ENCODE measurements around the gene ACBD6.

ACBD6 gene

GRCh38 chr1:180267761-180268555 is 234.4 kb downstream of the ACBD6 start:
- DNase-seq: no peak

DNA sequence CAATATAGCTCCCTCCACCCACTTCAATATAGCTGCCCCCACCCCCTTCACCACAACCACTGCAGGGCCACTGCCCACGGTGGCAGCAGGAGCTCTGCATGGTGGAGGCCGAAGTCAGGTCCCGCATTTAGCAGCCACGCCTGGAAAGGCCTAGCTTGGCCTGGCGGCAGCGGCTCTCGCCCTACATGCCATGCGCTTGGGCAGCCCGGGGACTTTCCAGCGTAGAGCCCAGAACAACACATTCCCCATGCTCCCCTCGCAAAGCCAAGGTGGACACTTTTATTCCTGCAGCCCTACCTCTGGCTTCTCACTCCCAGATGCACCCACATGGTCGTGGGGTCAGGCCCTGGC is 235.2 kb downstream of the ACBD6 start:
- no peak for DNase-seq

DNA sequence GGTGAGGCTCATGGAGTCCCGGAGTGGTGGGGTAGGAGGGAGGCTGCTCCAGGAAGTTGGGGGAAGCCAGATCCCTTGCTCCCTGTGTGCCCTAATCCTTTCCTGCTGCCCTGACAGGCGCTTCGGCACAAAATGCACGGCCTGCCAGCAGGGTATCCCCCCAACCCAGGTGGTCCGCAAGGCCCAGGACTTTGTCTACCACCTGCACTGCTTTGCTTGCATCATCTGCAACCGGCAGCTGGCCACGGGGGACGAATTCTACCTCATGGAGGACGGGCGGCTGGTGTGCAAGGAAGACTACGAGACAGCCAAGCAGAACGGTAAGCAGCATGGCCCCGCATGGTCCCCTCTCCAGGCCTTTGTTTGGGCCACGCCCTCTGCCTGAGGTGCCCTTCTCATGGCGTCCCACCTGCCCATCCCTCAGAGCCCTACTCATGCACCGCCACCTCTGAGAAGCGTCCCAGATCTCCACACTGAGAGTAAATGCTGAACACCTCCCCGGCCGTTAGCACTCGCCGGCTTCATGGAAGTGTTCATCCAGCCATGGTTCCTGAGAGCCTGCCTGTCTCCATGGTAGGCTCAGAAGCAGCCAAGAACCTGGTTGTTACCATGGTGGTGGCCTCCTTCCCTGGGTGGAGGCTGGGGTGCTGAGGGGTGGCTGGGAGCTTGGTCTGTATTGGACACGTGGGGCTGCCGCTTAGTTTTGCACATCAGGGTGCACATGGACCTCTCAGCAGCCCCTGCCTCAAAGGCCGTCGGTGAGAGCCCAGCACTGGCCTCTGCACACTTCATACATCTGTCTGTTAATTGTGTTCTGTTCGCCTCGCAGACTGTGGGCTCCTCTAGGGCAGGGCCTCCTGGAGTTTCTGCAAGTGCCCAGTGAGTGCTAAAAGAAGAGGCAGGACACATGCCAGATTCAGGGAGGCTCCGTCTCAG is 235.8 kb downstream of the ACBD6 start:
- no peak for DNase-seq

- no peak for DNase-seq
These were observed 236.5 kb downstream of the ACBD6 start for GRCh38 chr1:180265871-180266270.

DNA sequence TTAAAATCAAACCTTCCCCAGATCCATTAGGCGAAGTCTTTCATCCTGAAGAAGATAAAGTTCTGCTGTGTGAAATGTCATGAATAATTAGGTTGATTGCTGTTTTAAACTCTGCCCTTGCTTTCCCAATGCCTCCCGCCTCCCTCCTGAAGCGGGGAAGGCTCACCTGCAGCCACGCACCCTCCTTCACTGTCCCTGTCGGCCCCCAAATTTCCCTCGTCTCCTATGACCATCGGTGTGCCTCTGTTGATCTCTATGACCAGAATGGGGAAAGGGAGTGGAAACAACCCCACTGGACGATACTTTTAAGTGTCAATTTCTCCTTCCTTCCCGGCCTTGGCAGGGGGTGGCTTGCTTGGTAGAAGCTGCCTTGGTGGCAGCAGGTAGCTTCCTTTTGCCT is 237.2 kb downstream of the ACBD6 start:
- no peak for DNase-seq

- DNase-seq: no peak
These were observed 237.8 kb downstream of the ACBD6 start for GRCh38 chr1:180264595-180264994.

DNA sequence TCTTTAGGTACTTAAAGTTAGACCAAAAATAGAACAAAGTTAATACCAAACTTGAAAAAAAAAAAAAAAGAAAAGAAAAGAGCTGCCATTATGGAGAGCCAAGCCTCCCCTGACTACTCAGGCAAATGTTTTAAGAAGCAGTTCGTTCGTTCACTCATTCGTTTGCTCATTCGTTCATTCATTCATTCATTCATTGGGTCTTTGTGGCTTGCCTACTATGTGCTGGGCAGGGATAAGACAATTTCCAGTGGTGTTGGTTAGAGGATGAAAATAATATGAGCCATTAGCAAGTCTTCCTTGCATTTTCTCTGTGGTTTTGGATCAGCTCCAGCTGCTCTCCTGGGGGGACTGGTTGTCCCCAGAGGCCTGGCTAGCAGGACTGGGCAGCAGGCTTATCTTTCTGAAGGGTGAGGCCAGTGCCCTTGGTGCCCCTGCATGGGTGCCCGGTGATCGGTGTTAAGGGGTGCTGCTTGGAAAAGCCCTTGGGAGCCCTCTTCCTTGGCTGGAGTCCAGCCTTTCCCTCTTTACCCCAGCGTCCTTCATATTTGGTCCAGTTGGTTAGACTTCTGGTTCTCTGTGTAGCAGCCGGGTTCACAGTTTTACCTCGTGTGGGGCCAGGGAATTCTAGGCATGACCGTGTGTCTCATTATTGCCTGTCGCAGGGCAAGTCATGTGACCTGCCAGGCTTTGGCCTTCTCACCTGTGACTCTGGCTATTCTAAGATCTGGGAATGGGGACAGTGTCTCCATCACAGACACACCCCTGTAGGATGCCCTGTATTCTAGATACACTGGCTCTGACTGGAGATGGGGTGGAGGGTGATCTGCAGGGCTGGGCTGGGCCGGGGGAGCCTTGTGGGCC is 239.5 kb downstream of the ACBD6 start:
- DNase-seq: no peak

- no peak for DNase-seq
These were observed 240.7 kb downstream of the ACBD6 start for GRCh38 chr1:180261524-180262155.

DNA sequence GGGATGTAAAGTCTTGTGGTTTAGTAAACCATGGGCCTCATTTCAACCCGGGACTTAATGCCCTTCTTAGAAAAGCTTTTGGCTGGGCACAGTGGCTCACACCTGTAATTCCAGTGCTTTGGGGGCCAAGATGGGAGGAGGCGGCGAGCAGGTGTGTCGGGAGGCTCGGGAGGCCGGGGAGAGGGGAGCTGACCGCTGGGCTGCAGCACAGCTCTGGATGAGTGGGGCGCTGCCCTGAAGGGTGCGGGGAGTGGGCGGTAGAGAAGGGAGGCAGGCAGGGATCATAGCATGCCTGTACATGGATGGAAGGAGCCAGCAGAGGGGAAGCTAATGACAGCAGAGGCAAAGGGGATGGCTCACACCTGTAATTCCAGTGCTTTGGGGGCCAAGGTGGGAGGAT is 241.3 kb downstream of the ACBD6 start:
- DNase-seq: no peak

GRCh38 chr1:180260541-180260940 is 241.8 kb downstream of the ACBD6 start:
- no peak for DNase-seq

DNA sequence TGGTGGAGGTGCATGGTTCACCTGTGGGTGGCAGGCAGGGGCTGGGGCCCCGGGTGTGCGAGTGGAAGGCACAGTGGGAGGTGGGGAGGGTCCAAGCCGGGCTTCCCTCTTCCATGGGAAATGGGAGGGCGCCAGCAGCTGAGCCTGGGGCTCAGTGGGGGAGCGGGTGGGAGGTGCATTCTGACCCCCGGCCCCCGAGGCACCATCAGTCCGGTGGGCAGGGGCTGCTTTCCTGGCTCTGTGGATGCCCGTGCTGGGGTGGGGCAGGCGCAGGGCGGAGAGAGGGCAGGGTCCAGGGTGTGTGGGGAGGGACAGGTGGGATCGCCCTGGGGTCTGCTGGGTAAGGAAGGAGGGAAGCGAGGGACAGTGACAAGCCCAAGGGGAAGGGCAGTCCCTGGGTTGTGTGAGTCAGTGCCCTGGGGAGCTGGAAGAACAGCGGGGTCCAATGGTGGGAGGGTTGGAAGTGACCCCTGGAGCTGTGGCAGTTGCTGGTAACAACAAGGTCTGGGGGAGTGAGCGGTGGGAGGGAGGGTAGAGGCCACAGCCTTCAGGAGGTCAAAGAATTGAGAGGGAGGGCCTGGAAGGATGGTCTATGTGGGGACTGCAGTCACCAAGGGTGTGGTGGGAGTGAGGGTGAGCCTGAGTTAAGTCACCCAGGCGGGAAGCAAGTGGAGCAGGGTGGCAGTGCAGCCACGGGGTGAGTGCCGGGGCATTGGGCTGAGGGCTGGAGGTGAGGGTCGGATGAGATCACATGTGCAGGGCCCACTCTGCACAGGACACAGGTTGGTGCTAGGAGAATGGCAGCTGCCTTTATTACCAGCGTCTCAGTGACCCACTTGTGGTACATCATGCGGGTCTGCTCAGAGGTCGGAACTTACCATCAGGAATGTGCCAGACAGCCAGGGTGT is 242.7 kb downstream of the ACBD6 start:
- no peak for DNase-seq

- DNase-seq: no peak
These were observed 243.4 kb downstream of the ACBD6 start for GRCh38 chr1:180258935-180259334.

- no peak for DNase-seq
These were observed 244.1 kb downstream of the ACBD6 start for GRCh38 chr1:180258290-180258689.

- DNase-seq: no peak
These were observed 244.9 kb downstream of the ACBD6 start for GRCh38 chr1:180257486-180257885.

- DNase-seq: no peak
These were observed 245.4 kb downstream of the ACBD6 start for GRCh38 chr1:180257028-180257386.

- no peak for DNase-seq
These were observed 245.9 kb downstream of the ACBD6 start for GRCh38 chr1:180256341-180257027.

DNA sequence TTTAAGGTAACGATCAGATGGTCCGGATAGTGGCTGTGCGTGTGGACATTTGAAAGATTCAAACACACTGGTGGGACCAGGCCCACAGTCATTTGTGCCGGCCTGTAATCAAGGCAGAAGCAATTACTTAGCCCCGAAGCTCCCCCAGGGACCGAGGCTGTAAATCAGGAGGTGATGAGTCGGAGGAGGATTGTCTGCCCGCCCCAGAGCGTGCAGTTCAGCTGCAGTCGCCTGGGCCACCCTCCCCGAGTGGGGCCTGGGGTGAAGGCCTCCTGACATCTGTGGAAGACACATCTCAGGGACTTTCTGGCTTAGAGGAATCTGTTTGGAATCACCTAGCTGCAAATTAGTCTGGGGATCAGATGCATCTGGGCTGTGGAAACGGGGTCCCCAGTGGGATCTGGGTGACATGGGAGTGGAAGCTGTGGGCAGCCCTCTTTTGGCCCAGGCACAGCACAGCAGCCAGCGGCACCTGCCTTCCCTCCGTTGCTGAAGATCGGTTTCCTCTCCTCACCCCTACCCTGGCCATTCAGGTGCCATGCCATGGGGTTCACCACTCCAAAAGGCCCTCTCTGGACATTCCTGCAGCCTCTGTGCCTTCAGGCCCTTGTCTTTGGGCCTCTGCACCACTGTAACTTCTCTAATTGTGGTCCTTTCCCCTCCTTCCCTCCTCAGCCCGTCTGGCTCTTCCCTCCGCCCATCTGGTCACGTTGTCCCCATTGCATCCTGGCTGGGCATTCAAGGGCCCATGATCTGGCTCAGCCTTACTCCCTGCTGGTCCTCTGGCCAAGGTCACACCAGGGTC is 246.6 kb downstream of the ACBD6 start:
- no peak for DNase-seq

DNA sequence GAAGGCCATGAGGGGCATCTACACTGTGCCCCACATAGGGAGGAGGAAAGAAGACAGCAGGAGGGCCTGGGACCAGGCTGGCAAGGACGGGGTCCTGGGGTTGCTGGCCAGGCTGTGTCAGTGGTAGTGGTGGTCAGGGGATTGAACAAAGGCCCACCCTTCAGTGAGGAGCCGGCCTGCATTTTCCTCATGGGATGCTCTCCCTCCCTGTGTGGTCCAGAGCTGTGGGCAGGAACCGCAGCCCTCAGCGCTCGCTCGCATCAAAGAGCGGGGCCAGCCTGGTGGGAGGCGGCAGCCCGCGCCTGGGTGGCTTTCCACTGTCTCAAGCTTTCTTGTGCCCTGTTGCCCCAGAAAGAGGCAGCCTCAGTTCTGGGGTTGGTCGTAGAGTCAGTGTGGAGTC is 247.5 kb downstream of the ACBD6 start:
- DNase-seq: no peak

GRCh38 chr1:180254496-180254819 is 247.9 kb downstream of the ACBD6 start:
- DNase-seq: no peak

Data from CD4-positive, alpha-beta T cell treated with Interleukin-12 subunit alpha and Interleukin-12 subunit beta, for 1 hour (primary cell).